HL-60 (cell line): ENCODE measurements around the gene IKZF5.

Source experiments
- DNase-seq, 2 experiments: peaks; one replicate each; pipeline ENCODE4 v3.0.0-alpha.2; 2010 to 2020; ENCODE audit warnings: low read depth in 1 of 2, low spot score in 1 of 2
- H3K27ac ChIP-seq: fragments of 250-450 bp; sonication (Bioruptor Pico); replicated peaks from 2 replicates; pipeline ENCODE4 v1.5.1; 2020; ENCODE audit warnings: mild to moderate bottlenecking, moderate library complexity
- H3K27me3 ChIP-seq: fragments of 250-450 bp; sonication (Bioruptor Pico); 2 replicates; pipeline ENCODE4 v1.5.1; 2021; ENCODE audit warnings: mild to moderate bottlenecking, moderate library complexity; ENCODE audit not compliant: insufficient read depth, poor library complexity, severe bottlenecking
- H3K4me3 ChIP-seq: replicated peaks from 2 replicates; pipeline ENCODE4 v1.5.1; 2011; ENCODE audit warnings: mild to moderate bottlenecking, control low read depth, low read length; ENCODE audit not compliant: insufficient read depth
- CTCF ChIP-seq: IDR thresholded peaks from one replicate; pipeline ENCODE4 v1.5.1; 2011; ENCODE audit warnings: low read length, control low read depth, inconsistent platforms; ENCODE audit not compliant: insufficient read depth
- GABPA ChIP-seq: IDR thresholded peaks from 2 replicates; pipeline ENCODE4 v1.6.1; 2012; ENCODE audit warnings: low read depth
- POLR2AphosphoS5 ChIP-seq: IDR thresholded peaks from 2 replicates; pipeline ENCODE4 v1.6.1; 2012; ENCODE audit warnings: low read depth
- REST ChIP-seq: IDR thresholded peaks from 2 replicates; pipeline ENCODE4 v1.6.1; 2012; ENCODE audit warnings: low read depth; ENCODE audit not compliant: insufficient replicate concordance
- SPI1 ChIP-seq: IDR thresholded peaks from 2 replicates; pipeline ENCODE4 v1.6.1; 2012; ENCODE audit warnings: low read depth, mild to moderate bottlenecking, borderline replicate concordance
- long read RNA-seq: library from polyadenylated mRNA; unstranded; transcript quantifications from one replicate; pipeline ENCODE4 v2.0.0, GENCODE V29; 2020

The IKZF5 gene
- long read RNA-seq, full-length matches to known transcripts = 30 of 45 reads
- long read RNA-seq, partial matches to known transcripts = 2 of 45 reads
- long read RNA-seq, other reads (novel, unspliced or antisense) = 13 of 45 reads

- Histone ChIP-seq H3K4me3 (peak within 1 kb of the TSS; percentile 98), H3K27me3 (no peaks in the 10 kb centered on the region), H3K27ac (peak within 1 kb of the TSS; percentile 86)
- TF ChIP-seq REST (peak; percentile 61), POLR2AphosphoS5 (peak; percentile 92), GABPA (no peak), SPI1 (no peak), CTCF (no peak)
- DNase-seq = peak; percentile 97 to 98
Measured at GRCh38 chr10:123008355-123009104, at the start of gene IKZF5, which contains the start of gene ACADSB. TSS of gene IKZF5 (minus strand) at chr10:123008795. CDS start at chr10:122998625, 10,170 bp downstream. TSS of gene ACADSB (plus strand) at chr10:123009006. CDS start at chr10:123009030, 24 bp downstream.

GRCh38 chr10:123057968-123058367 is 49.4 kb upstream of the IKZF5 start:
- no peak for DNase-seq
- H3K27ac ChIP-seq = no peak overlapping the region
- no peaks in the 10 kb centered on the region for H3K27me3 ChIP-seq
- TF ChIP-seq POLR2AphosphoS5 = no peak
- TF ChIP-seq GABPA = no peak
- TF ChIP-seq CTCF = no peak
- TF ChIP-seq SPI1 = no peak
- H3K4me3 ChIP-seq = no peak overlapping the region

- TF ChIP-seq SPI1 = no peak
- no peak for TF ChIP-seq REST
- no peak for TF ChIP-seq POLR2AphosphoS5
- no peak for TF ChIP-seq CTCF
- no peak for TF ChIP-seq GABPA
- DNase-seq = no peak
- Histone ChIP-seq H3K4me3 (no peak overlapping the region), H3K27me3 (no peaks in the 10 kb centered on the region), H3K27ac (no peak overlapping the region)
Measured at GRCh38 chr10:123045961-123046731, 37.6 kb upstream of the IKZF5 start.
